ENCODE results near the gene RABGAP1L.
"Not testable (repeated sequence)": the region's sequence is repeated elsewhere in the genome, so short reads cannot be mapped to it uniquely, and the experiment has no call there.

Gene RABGAP1L

DNA sequence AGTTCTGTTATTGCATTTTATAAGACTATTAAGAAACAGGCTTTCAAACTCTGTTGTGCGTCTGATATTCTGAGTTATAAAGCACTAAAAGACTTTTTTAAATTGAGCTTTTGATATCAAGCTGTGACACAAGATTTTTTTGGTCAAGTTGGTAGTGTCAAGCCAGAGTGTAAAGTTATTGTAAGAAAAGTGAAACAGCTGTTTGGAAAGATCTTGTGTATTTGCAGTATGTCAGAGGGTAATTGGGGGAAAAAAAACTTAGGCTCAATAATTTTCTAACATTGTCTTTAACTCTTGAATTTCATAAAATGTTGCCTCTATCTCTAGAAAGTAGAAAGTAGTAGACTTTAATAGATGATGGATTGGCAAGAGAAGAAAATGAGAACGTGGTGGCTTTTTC, 844.2 kb downstream of the RABGAP1L start:
- FAIRE-seq = no peak
- DNase-seq (ENCODE audit: insufficient read length, low spot score) = no peak
- TF ChIP-seq SPI1 (IDR thresholded peaks at IDR 0.05; ENCODE audit: low read depth, low read length) (no peak), POLR2A (IDR thresholded peaks at IDR 0.05; ENCODE audit: low read depth, low read length) (no peak), PAX5 (IDR thresholded peaks at IDR 0.05; ENCODE audit: insufficient read depth, low read length, severe bottlenecking) (no peak), TAF1 (IDR thresholded peaks at IDR 0.05; ENCODE audit: low read depth, low read length) (no peak), POLR2AphosphoS5 (IDR thresholded peaks at IDR 0.05; ENCODE audit: low read depth, low read length) (no peak), POU2F2 (IDR thresholded peaks at IDR 0.05; ENCODE audit: low read depth, low read length) (no peak)

DNA sequence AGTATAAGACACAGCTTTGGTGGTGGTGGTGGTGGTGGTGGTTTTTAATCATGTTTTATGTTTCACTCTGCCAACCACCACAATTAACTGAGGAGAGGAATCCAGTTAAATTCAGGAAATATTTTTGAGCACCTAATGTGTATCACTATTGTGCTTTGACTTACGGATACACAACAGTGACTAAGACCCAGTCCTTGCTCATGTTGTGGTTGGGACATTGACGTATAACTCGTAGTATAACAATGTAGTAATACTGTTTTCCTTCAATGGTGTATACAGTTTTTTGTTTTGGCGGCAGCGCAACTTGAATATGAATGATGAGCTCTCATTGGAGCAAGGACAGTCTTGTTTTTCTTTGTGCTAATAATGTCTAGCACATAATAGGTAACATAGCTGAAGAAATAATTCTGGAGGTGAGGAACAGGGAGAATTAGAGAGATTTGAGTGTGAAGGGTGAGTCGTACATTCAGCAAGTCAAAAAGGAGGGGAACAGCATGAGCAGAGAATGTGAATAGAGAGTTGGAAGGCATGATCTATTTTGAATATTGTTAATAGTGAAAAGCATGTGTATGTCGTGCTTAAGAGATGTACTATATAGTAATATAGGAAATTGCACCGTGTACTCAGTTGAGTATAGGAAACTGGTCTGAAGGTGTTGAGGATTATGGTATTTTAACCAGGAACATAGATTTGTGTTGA, 845.9 kb downstream of the RABGAP1L start:
- no peak for DNase-seq (ENCODE audit: insufficient read length, low spot score)
- FAIRE-seq = peak; percentile 31
- no peak for TF ChIP-seq POU2F2 (IDR thresholded peaks at IDR 0.05; ENCODE audit: low read depth, low read length)
- no peak for TF ChIP-seq PAX5 (IDR thresholded peaks at IDR 0.05; ENCODE audit: insufficient read depth, low read length, severe bottlenecking)
- TF ChIP-seq POLR2AphosphoS5 (IDR thresholded peaks at IDR 0.05; ENCODE audit: low read depth, low read length) = no peak
- TF ChIP-seq TAF1 (IDR thresholded peaks at IDR 0.05; ENCODE audit: low read depth, low read length) = no peak
- TF ChIP-seq POLR2A (IDR thresholded peaks at IDR 0.05; ENCODE audit: low read depth, low read length) = no peak
- no peak for TF ChIP-seq SPI1 (IDR thresholded peaks at IDR 0.05; ENCODE audit: low read depth, low read length)

DNA sequence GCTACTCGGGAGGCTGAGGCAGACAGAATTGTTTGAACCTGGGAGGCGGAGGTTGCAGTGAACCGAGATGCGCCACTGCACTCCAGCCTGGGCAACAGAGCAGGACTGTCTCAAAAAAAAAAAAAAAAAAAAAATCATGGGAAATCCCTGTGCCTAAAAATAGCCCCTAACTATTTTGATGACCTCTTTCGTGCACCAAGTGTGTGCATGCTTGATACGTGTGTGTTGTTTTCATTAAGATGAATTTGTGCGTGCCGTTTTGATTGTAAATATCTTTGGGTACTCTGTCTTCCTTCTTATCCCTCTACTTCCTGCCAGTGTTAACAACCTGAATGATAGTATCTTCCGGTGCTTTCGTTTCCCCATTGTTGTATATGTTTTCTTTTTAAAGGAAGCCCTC, 850.2 kb downstream of the RABGAP1L start:
- DNase-seq (ENCODE audit: insufficient read length, low spot score) (no peak), FAIRE-seq (no peak)
- TF ChIP-seq PAX5 (IDR thresholded peaks at IDR 0.05; ENCODE audit: insufficient read depth, low read length, severe bottlenecking) (no peak), TAF1 (IDR thresholded peaks at IDR 0.05; ENCODE audit: low read depth, low read length) (no peak), POLR2AphosphoS5 (IDR thresholded peaks at IDR 0.05; ENCODE audit: low read depth, low read length) (no peak), POU2F2 (IDR thresholded peaks at IDR 0.05; ENCODE audit: low read depth, low read length) (no peak), POLR2A (IDR thresholded peaks at IDR 0.05; ENCODE audit: low read depth, low read length) (no peak)

DNA sequence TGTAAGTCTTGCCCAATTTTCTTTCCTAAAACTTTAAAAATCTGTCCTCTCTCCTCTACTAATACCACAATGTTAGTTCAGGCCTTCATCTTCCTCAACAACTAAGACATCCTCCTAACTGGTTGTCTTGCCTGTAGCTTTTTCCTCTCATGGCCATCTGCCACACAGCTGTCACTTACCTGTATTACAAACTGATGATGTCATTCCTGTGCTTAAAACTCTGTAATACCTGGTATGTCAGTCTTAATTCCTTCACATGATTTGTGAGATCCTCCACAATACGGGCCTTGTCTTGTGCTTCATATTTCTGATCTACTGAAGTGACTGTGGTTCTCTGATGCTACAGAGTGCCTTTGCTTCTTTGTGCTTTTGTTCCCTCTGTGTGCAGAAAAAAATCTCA, 854.1 kb downstream of the RABGAP1L start:
- TF ChIP-seq PAX5 (IDR thresholded peaks at IDR 0.05; ENCODE audit: insufficient read depth, low read length, severe bottlenecking) (no peak), POLR2A (IDR thresholded peaks at IDR 0.05; ENCODE audit: low read depth, low read length) (no peak), SPI1 (IDR thresholded peaks at IDR 0.05; ENCODE audit: low read depth, low read length) (no peak), POLR2AphosphoS5 (IDR thresholded peaks at IDR 0.05; ENCODE audit: low read depth, low read length) (no peak; the same call in 1 of the 2 replicates), POU2F2 (IDR thresholded peaks at IDR 0.05; ENCODE audit: low read depth, low read length) (no peak), TAF1 (IDR thresholded peaks at IDR 0.05; ENCODE audit: low read depth, low read length) (no peak)
- FAIRE-seq (no peak), DNase-seq (ENCODE audit: insufficient read length, low spot score) (no peak)

GRCh38 chr1:175015243-175015642, 855.9 kb downstream of the RABGAP1L start:
- no peak for TF ChIP-seq SPI1 (IDR thresholded peaks at IDR 0.05; ENCODE audit: low read depth, low read length)
- no peak for FAIRE-seq
- no peak for DNase-seq (ENCODE audit: insufficient read length, low spot score)

- no peak for FAIRE-seq
- TF ChIP-seq PAX5 (IDR thresholded peaks at IDR 0.05; ENCODE audit: insufficient read depth, low read length, severe bottlenecking) = no peak
- no peak for TF ChIP-seq POLR2A (IDR thresholded peaks at IDR 0.05; ENCODE audit: low read depth, low read length)
- TF ChIP-seq TAF1 (IDR thresholded peaks at IDR 0.05; ENCODE audit: low read depth, low read length) = no peak
- TF ChIP-seq POLR2AphosphoS5 (IDR thresholded peaks at IDR 0.05; ENCODE audit: low read depth, low read length) = no peak
- TF ChIP-seq POU2F2 (IDR thresholded peaks at IDR 0.05; ENCODE audit: low read depth, low read length) = no peak
- TF ChIP-seq SPI1 (IDR thresholded peaks at IDR 0.05; ENCODE audit: low read depth, low read length) = no peak
- DNase-seq (ENCODE audit: insufficient read length, low spot score) = no peak
These were observed 860.2 kb downstream of the RABGAP1L start for GRCh38 chr1:175019524-175019923.

- TF ChIP-seq POLR2A (IDR thresholded peaks at IDR 0.05; ENCODE audit: low read depth, low read length) (peak; percentile 93), PAX5 (IDR thresholded peaks at IDR 0.05; ENCODE audit: insufficient read depth, low read length, severe bottlenecking) (peak; percentile 42), POU2F2 (IDR thresholded peaks at IDR 0.05; ENCODE audit: low read depth, low read length) (peak; percentile 74), POLR2AphosphoS5 (IDR thresholded peaks at IDR 0.05; ENCODE audit: low read depth, low read length) (peak; percentile 88), TAF1 (IDR thresholded peaks at IDR 0.05; ENCODE audit: low read depth, low read length) (peak; percentile 95), SPI1 (IDR thresholded peaks at IDR 0.05; ENCODE audit: low read depth, low read length) (no peak)
- DNase-seq (ENCODE audit: insufficient read length, low spot score) (peak; percentile 64), FAIRE-seq (peak; percentile 98)
These were observed 864.0 kb downstream of the RABGAP1L start, which contains the start of gene MRPS14 for GRCh38 chr1:175023043-175023921. Gene MRPS14, minus strand, starts transcription at chr1:175023425. Its CDS starts 17 bp downstream, at chr1:175023408.

DNA sequence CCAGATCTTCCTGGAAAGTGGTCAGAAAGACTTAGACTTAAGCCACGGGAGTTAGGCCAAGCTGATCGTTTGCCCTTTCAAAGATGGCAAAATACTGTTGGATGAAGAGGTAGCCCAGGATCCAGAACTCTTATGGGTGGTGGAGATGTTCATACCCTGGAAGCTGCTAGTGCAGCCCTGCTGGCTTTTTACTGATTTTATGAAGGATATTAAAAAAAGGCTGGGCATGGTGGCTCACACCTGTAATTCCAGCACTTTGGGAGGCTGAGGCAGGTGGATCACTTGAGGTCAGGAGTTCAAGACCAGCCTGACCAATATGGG, 864.6 kb downstream of the RABGAP1L start:
- not testable (repeated sequence) for FAIRE-seq; DNase-seq (ENCODE audit: insufficient read length, low spot score)

DNA sequence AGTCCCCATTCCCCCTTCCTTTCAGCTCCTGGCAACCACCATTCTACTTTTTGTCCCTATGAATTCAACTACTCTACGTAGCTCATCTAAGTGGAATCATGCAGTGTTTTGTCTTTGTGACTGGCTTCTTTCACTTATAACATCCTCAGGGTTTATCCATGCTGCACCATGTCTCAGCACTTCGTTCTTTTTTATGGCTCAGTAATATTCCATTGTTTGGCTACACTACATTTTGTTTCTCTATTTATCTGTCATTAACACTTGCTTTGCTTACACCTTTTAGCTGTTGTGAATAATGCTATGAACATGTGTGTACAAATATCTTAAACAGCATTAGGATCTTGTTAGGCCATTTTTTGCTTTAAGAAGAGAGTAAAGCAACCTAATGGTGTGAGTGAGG, 865.5 kb downstream of the RABGAP1L start:
- FAIRE-seq (no peak), DNase-seq (ENCODE audit: insufficient read length, low spot score) (no peak)
- TF ChIP-seq TAF1 (IDR thresholded peaks at IDR 0.05; ENCODE audit: low read depth, low read length) (no peak), SPI1 (IDR thresholded peaks at IDR 0.05; ENCODE audit: low read depth, low read length) (no peak), POLR2A (IDR thresholded peaks at IDR 0.05; ENCODE audit: low read depth, low read length) (no peak), PAX5 (IDR thresholded peaks at IDR 0.05; ENCODE audit: insufficient read depth, low read length, severe bottlenecking) (no peak), POLR2AphosphoS5 (IDR thresholded peaks at IDR 0.05; ENCODE audit: low read depth, low read length) (no peak), POU2F2 (IDR thresholded peaks at IDR 0.05; ENCODE audit: low read depth, low read length) (no peak)

GRCh38 chr1:175033953-175034352, 874.6 kb downstream of the RABGAP1L start:
- TF ChIP-seq POU2F2 (IDR thresholded peaks at IDR 0.05; ENCODE audit: low read depth, low read length) (no peak), SPI1 (IDR thresholded peaks at IDR 0.05; ENCODE audit: low read depth, low read length) (no peak), TAF1 (IDR thresholded peaks at IDR 0.05; ENCODE audit: low read depth, low read length) (no peak), PAX5 (IDR thresholded peaks at IDR 0.05; ENCODE audit: insufficient read depth, low read length, severe bottlenecking) (no peak), POLR2A (IDR thresholded peaks at IDR 0.05; ENCODE audit: low read depth, low read length) (no peak), POLR2AphosphoS5 (IDR thresholded peaks at IDR 0.05; ENCODE audit: low read depth, low read length) (no peak)
- FAIRE-seq (no peak), DNase-seq (ENCODE audit: insufficient read length, low spot score) (no peak)
